ENCODE data around the gene GRWD1.

The GRWD1 gene

GRCh38 chr19:48398375-48399235 lies 47.2 kb upstream of the GRWD1 start:
- DNase-seq (ENCODE audit: extremely low spot score): peak; percentile 73
- CTCF ChIA-PET: no interaction called here
- no peak for TF ChIP-seq ZNF384 (IDR thresholded peaks at IDR 0.05)
- TF ChIP-seq HDGF (IDR thresholded peaks at IDR 0.05; ENCODE audit: borderline replicate concordance): no peak
- TF ChIP-seq TARDBP (IDR thresholded peaks at IDR 0.05): no peak
- no peak for TF ChIP-seq PKNOX1 (IDR thresholded peaks at IDR 0.05)
- no peak for TF ChIP-seq LEF1 (IDR thresholded peaks at IDR 0.05; ENCODE audit: borderline replicate concordance)
- POLR2A ChIA-PET: interaction anchor here (2.6 kb wide), 1 partner anchor 8 kb away, joined by 31 read pairs; the partner anchor contains the start of gene KDELR1

GRCh38 chr19:48400018-48400742 lies 45.6 kb upstream of the GRWD1 start:
- ChIA-PET CTCF (interaction anchor here (1.4 kb wide), 1 partner anchor 9 kb away, joined by 10 read pairs; the partner anchor contains the start of gene KDELR1), POLR2A (interaction anchor here (0.6 to 2.6 kb wide), 15 partner anchors 9 to 184 kb away, joined by 3 to 31 read pairs (median 5); partner anchors contain the start of genes GRWD1, KDELR1, SYNGR4 and TMEM143)
- DNase-seq (ENCODE audit: extremely low spot score): peak; percentile 81
- no peak for TF ChIP-seq NFRKB (IDR thresholded peaks at IDR 0.05)
- no peak for TF ChIP-seq ARNT (IDR thresholded peaks at IDR 0.05)
- peak; percentile 72 for TF ChIP-seq L3MBTL2 (conservative IDR thresholded peaks at IDR 0.05)
- no peak for TF ChIP-seq ZNF384 (IDR thresholded peaks at IDR 0.05)

- no peak for TF ChIP-seq ZNF384 (IDR thresholded peaks at IDR 0.05)
- TF ChIP-seq CTBP1 (IDR thresholded peaks at IDR 0.05; ENCODE audit: borderline replicate concordance): no peak
- TF ChIP-seq FOXK2 (IDR thresholded peaks at IDR 0.05): no peak
- TF ChIP-seq LEF1 (IDR thresholded peaks at IDR 0.05; ENCODE audit: borderline replicate concordance): no peak
- no peak for TF ChIP-seq TARDBP (IDR thresholded peaks at IDR 0.05)
- TF ChIP-seq SUZ12 (IDR thresholded peaks at IDR 0.05): no peak
- no peak for TF ChIP-seq BHLHE40 (IDR thresholded peaks at IDR 0.05; ENCODE audit: borderline replicate concordance)
- TF ChIP-seq HDGF (IDR thresholded peaks at IDR 0.05; ENCODE audit: borderline replicate concordance): no peak
- TF ChIP-seq FOXA1 (IDR thresholded peaks at IDR 0.05): no peak
- DNase-seq (ENCODE audit: extremely low spot score): no peak
- POLR2A ChIA-PET: interaction anchor here (1.0 to 2.2 kb wide), 3 partner anchors 9 to 38 kb away, joined by 3 to 14 read pairs (median 8); partner anchors contain the start of genes SYNGR4 and TMEM143
- CTCF ChIA-PET: interaction anchor here (0.8 to 2.4 kb wide), 2 partner anchors 10 to 80 kb away, joined by 5 read pairs; partner anchors contain the start of gene KDELR1
These were observed 44.5 kb upstream of the GRWD1 start for GRCh38 chr19:48401287-48401686.

- peak; percentile 65 for DNase-seq (ENCODE audit: extremely low spot score)
- TF ChIP-seq L3MBTL2 (conservative IDR thresholded peaks at IDR 0.05) (no peak), CTBP1 (IDR thresholded peaks at IDR 0.05; ENCODE audit: borderline replicate concordance) (no peak), SUZ12 (IDR thresholded peaks at IDR 0.05) (no peak; the same call in 1 of the 2 replicates), LEF1 (IDR thresholded peaks at IDR 0.05; ENCODE audit: borderline replicate concordance) (no peak), ARNT (IDR thresholded peaks at IDR 0.05) (no peak), PKNOX1 (IDR thresholded peaks at IDR 0.05) (no peak), NFRKB (IDR thresholded peaks at IDR 0.05) (no peak)
- ChIA-PET CTCF (interaction anchor here (0.9 to 2.4 kb wide), 2 partner anchors 10 to 12 kb away, joined by 3 to 5 read pairs; partner anchors contain the start of genes GRIN2D and KDELR1), POLR2A (interaction anchor here (1.0 to 2.9 kb wide), 3 partner anchors 11 to 40 kb away, joined by 3 to 10 read pairs (median 7); partner anchors contain the start of genes KDELR1, SYNGR4 and TMEM143)
These were observed 42.2 kb upstream of the GRWD1 start for GRCh38 chr19:48403606-48404005.

- no peak for DNase-seq (ENCODE audit: extremely low spot score)
- ChIA-PET CTCF (no interaction called here), POLR2A (interaction anchor here (0.9 to 2.9 kb wide), 3 partner anchors 10 to 41 kb away, joined by 4 to 10 read pairs (median 7); partner anchors contain the start of genes KDELR1, SYNGR4 and TMEM143)
- no peak for TF ChIP-seq ARNT (IDR thresholded peaks at IDR 0.05)
- TF ChIP-seq LEF1 (IDR thresholded peaks at IDR 0.05; ENCODE audit: borderline replicate concordance): no peak
- TF ChIP-seq NFRKB (IDR thresholded peaks at IDR 0.05): no peak
- no peak for TF ChIP-seq SP1 (IDR thresholded peaks at IDR 0.05)
- no peak for TF ChIP-seq SUZ12 (IDR thresholded peaks at IDR 0.05)
These were observed 40.6 kb upstream of the GRWD1 start for GRCh38 chr19:48405010-48405659.

- ChIA-PET CTCF (no interaction called here), POLR2A (interaction anchor here (1.3 kb wide), 1 partner anchor 42 kb away, joined by 4 read pairs; the partner anchor contains the start of genes SYNGR4 and TMEM143)
- DNase-seq (ENCODE audit: extremely low spot score): no peak
- TF ChIP-seq FOXA1 (IDR thresholded peaks at IDR 0.05): no peak
These were observed 39.9 kb upstream of the GRWD1 start for GRCh38 chr19:48405850-48406249.

All from HEK293T (cell line).